Measurements from ENCODE around the gene MCF2.

The MCF2 gene

GRCh38 chrX:139600105-139600504, 107.9 kb downstream of the MCF2 start:
- no peak for DNase-seq (ENCODE audit: low read depth, low spot score)

- no peak for DNase-seq (ENCODE audit: low read depth, low spot score)
Observed at GRCh38 chrX:139596068-139596467, 111.9 kb downstream of the MCF2 start.

GRCh38 chrX:139585613-139586012, 122.4 kb downstream of the MCF2 start:
- DNase-seq (ENCODE audit: low read depth, low spot score): no peak

- no peak for DNase-seq (ENCODE audit: low read depth, low spot score)
Observed at GRCh38 chrX:139581068-139581467, 126.9 kb downstream of the MCF2 start.

- DNase-seq (ENCODE audit: low read depth, low spot score): no peak
Observed at GRCh38 chrX:139566981-139567380, 141.0 kb downstream of the MCF2 start.

- peak; percentile 44 for DNase-seq (ENCODE audit: low read depth, low spot score)
Observed at GRCh38 chrX:139563251-139563650, 144.7 kb downstream of the MCF2 start.

- peak; percentile 44 for DNase-seq (ENCODE audit: low read depth, low spot score)
Observed at GRCh38 chrX:139560221-139560620, 147.7 kb downstream of the MCF2 start.

GRCh38 chrX:139559383-139560042, 148.5 kb downstream of the MCF2 start:
- peak; percentile 75 for DNase-seq (ENCODE audit: low read depth, low spot score)

- DNase-seq (ENCODE audit: low read depth, low spot score): no peak
Observed at GRCh38 chrX:139554991-139555675, 152.8 kb downstream of the MCF2 start.

GRCh38 chrX:139554376-139554775, 153.6 kb downstream of the MCF2 start:
- no peak for DNase-seq (ENCODE audit: low read depth, low spot score)

GRCh38 chrX:139544591-139544990, 163.4 kb downstream of the MCF2 start:
- DNase-seq (ENCODE audit: low read depth, low spot score): no peak

- DNase-seq (ENCODE audit: low read depth, low spot score): no peak
Observed at GRCh38 chrX:139543920-139544319, 164.0 kb downstream of the MCF2 start.

GRCh38 chrX:139542652-139543051, 165.3 kb downstream of the MCF2 start:
- no peak for DNase-seq (ENCODE audit: low read depth, low spot score)

GRCh38 chrX:139538907-139539790, 168.8 kb downstream of the MCF2 start:
- DNase-seq (ENCODE audit: low read depth, low spot score): peak; percentile 49

GRCh38 chrX:139533444-139533843, 174.5 kb downstream of the MCF2 start:
- DNase-seq (ENCODE audit: low read depth, low spot score): no peak

- DNase-seq (ENCODE audit: low read depth, low spot score): no peak
Observed at GRCh38 chrX:139532834-139533233, 175.1 kb downstream of the MCF2 start.
